Measurements from ENCODE around the gene HOGA1.

The HOGA1 gene

DNA sequence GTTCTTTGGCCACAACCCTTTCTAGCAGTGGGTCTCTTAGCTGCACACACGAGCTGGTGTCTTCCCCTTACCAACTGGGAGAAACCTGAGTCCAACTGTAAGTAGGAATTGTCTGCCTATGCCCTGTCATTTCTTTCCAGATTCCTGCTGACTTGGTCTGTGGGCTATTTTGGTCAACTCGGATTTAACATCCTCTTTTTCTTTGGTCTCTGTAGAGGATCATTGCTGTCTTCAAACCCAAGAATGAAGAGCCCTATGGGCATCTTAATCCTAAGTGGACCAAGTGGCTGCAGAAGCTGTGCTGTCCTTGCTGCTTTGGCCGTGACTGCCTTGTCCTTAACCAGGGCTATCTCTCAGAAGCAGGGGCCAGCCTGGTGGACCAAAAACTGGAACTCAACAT is 66.5 kb downstream of the HOGA1 start:
- Histone ChIP-seq H4K20me1 (ENCODE audit: insufficient read depth, low read length) (no peaks in the 10 kb centered on the region), H2AFZ (ENCODE audit: low read length) (no peak overlapping the region), H3K4me2 (ENCODE audit: low read length) (no peak overlapping the region), H3K27me3 (ENCODE audit: insufficient read depth, low read length) (no peaks in the 10 kb centered on the region), H3K4me1 (ENCODE audit: insufficient read depth, low read length, severe bottlenecking) (peaks cover 10% of the 10 kb centered on the region), H3K79me2 (ENCODE audit: insufficient read depth, low read length) (no peaks in the 10 kb centered on the region), H3K4me3 (ENCODE audit: low read depth, low read length, poor library complexity, severe bottlenecking) (no peak overlapping the region), H3K27ac (ENCODE audit: low read depth, low read length, poor library complexity, severe bottlenecking) (no peak overlapping the region), H3K9me3 (ENCODE audit: low read length) (no peaks in the 10 kb centered on the region), H3K9me2 (ENCODE audit: low read depth, low read length) (no peaks in the 10 kb centered on the region), H3K36me3 (ENCODE audit: insufficient read depth, low read length) (0 out of 2 replicates have a peak, but pooled peaks cover 4% of the 10 kb centered on the region), H3F3A (ENCODE audit: insufficient read depth, low read length) (no peaks in the 10 kb centered on the region), H3K9ac (ENCODE audit: low read length) (no peak overlapping the region)
- TF ChIP-seq, protein P1, sequence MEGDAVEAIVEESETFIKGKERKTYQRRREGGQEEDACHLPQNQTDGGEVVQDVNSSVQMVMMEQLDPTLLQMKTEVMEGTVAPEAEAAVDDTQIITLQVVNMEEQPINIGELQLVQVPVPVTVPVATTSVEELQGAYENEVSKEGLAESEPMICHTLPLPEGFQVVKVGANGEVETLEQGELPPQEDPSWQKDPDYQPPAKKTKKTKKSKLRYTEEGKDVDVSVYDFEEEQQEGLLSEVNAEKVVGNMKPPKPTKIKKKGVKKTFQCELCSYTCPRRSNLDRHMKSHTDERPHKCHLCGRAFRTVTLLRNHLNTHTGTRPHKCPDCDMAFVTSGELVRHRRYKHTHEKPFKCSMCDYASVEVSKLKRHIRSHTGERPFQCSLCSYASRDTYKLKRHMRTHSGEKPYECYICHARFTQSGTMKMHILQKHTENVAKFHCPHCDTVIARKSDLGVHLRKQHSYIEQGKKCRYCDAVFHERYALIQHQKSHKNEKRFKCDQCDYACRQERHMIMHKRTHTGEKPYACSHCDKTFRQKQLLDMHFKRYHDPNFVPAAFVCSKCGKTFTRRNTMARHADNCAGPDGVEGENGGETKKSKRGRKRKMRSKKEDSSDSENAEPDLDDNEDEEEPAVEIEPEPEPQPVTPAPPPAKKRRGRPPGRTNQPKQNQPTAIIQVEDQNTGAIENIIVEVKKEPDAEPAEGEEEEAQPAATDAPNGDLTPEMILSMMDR (IDR thresholded peaks at IDR 0.05; ENCODE audit: low read length) = no peak

- no peaks in the 10 kb centered on the region for H3K9me3 ChIP-seq (ENCODE audit: low read length)
- TF ChIP-seq EZH2 (IDR thresholded peaks at IDR 0.05; ENCODE audit: borderline replicate concordance, low read length) = no peak
- TF ChIP-seq, protein P1 (IDR thresholded peaks at IDR 0.05; ENCODE audit: low read length) = no peak
- no peaks in the 10 kb centered on the region for H4K20me1 ChIP-seq (ENCODE audit: insufficient read depth, low read length)
- no peaks in the 10 kb centered on the region for H3F3A ChIP-seq (ENCODE audit: insufficient read depth, low read length)
- no peaks in the 10 kb centered on the region for H3K9me2 ChIP-seq (ENCODE audit: low read depth, low read length)
- no peaks in the 10 kb centered on the region for H3K79me2 ChIP-seq (ENCODE audit: insufficient read depth, low read length)
- no peak overlapping the region for H3K4me3 ChIP-seq (ENCODE audit: low read depth, low read length, poor library complexity, severe bottlenecking)
- no peak overlapping the region for H2AFZ ChIP-seq (ENCODE audit: low read length)
- H3K4me1 ChIP-seq (ENCODE audit: insufficient read depth, low read length, severe bottlenecking) = peaks cover 10% of the 10 kb centered on the region
- H3K4me2 ChIP-seq (ENCODE audit: low read length) = no peak overlapping the region
- H3K27me3 ChIP-seq (ENCODE audit: insufficient read depth, low read length) = no peaks in the 10 kb centered on the region
- peaks cover 13% of the 10 kb centered on the region; the same call in 1 of the 2 replicates for H3K36me3 ChIP-seq (ENCODE audit: insufficient read depth, low read length)
- no peak overlapping the region for H3K27ac ChIP-seq (ENCODE audit: low read depth, low read length, poor library complexity, severe bottlenecking)
- no peak overlapping the region for H3K9ac ChIP-seq (ENCODE audit: low read length)
These were observed 67.6 kb downstream of the HOGA1 start for GRCh38 chr10:97651773-97652172.

DNA sequence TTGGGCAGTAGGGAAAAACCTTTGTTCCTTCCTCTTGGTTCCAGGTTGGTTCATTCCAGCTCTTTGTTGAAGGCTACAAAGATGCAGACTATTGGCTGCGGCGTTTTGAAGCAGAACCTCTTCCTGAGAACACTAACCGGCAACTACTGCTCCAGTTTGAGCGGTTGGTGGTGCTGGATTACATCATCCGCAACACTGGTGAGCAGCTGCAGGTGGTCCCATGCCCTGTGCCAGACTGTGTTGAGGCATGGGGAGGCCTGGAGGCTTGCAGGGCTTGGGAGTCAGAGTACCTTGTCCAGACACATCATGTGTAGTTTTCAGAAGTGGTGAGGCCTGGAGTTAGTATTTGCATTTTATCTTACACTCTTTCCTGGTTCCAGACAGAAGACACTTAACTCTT is 72.6 kb downstream of the HOGA1 start:
- Histone ChIP-seq H3K9ac (ENCODE audit: low read length) (no peak overlapping the region), H3K79me2 (ENCODE audit: insufficient read depth, low read length) (no peaks in the 10 kb centered on the region), H3K4me2 (ENCODE audit: low read length) (no peak overlapping the region), H3K9me3 (ENCODE audit: low read length) (no peaks in the 10 kb centered on the region), H3K36me3 (ENCODE audit: insufficient read depth, low read length) (peaks cover 11% of the 10 kb centered on the region; the same call in 1 of the 2 replicates), H3K27me3 (ENCODE audit: insufficient read depth, low read length) (no peaks in the 10 kb centered on the region), H3K9me2 (ENCODE audit: low read depth, low read length) (no peaks in the 10 kb centered on the region), H4K20me1 (ENCODE audit: insufficient read depth, low read length) (no peaks in the 10 kb centered on the region), H3F3A (ENCODE audit: insufficient read depth, low read length) (no peaks in the 10 kb centered on the region), H3K4me1 (ENCODE audit: insufficient read depth, low read length, severe bottlenecking) (no peaks in the 10 kb centered on the region), H3K27ac (ENCODE audit: low read depth, low read length, poor library complexity, severe bottlenecking) (no peak overlapping the region), H2AFZ (ENCODE audit: low read length) (no peak overlapping the region), H3K4me3 (ENCODE audit: low read depth, low read length, poor library complexity, severe bottlenecking) (no peak overlapping the region)
- TF ChIP-seq EZH2 (IDR thresholded peaks at IDR 0.05; ENCODE audit: borderline replicate concordance, low read length) = no peak
- TF ChIP-seq, protein P1 (IDR thresholded peaks at IDR 0.05; ENCODE audit: low read length) = no peak
